PC-9 (cell line): Measurements from ENCODE around the gene PTGFR.

Experiments used
- CTCF ChIP-seq: fragments of 200-600 bp; sonication (generic); conservative IDR thresholded peaks from 2 replicates; pipeline ENCODE4 v1.6.1; 2017; ENCODE audit warnings: mixed run types, antibody characterized with exemption, mild to moderate bottlenecking, moderate library complexity
- EZH2 ChIP-seq: fragments of 200-600 bp; sonication (generic); IDR thresholded peaks from 2 replicates; pipeline ENCODE4 v1.8.0; 2017; ENCODE audit warnings: antibody characterized with exemption, low read depth

DNA sequence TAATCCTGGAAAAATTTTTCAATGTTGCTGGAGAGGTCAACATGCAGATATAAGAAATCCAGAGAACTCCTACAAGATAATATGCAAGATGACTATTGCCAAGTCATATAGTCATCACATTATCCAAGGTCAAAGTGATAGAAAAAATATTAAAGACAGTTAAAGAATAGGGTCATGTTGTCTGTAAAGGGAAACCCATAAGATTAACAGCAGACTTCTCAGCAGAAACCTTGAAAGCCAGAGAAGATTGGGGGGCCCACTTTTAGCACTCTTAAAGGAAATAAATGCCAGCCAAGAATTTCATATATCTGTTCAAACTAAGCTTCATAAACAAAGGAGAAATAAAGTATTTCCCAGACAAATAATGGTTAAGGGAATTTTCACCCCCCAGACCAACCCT is 64.1 kb downstream of the PTGFR start:
- no peak for TF ChIP-seq CTCF
- no peak for TF ChIP-seq EZH2
